ENCODE results near the gene GTSF1L. TPM values are rescaled to one million over a fixed set of nuclear protein-coding genes. Genes with fewer than 3 reads are reported as not detected.

GTSF1L gene
- total RNA-seq, 1 donor from 2014 or later: not detected

GRCh38 chr20:43716123-43716522 lies 10.7 kb downstream of the GTSF1L start:
- Histone ChIP-seq H3K4me3 (ENCODE audit: insufficient read depth, low read depth, low read length) (no peak overlapping the region), H3K4me2 (ENCODE audit: low read length) (no peak overlapping the region), H3K27ac (ENCODE audit: low read depth, low read length) (no peak overlapping the region), H3K27me3 (ENCODE audit: insufficient read depth, low read length) (no peaks in the 10 kb centered on the region), H3K79me2 (ENCODE audit: insufficient read depth, low read length) (no peaks in the 10 kb centered on the region), H3K36me3 (ENCODE audit: insufficient read depth, low read length) (no peaks in the 10 kb centered on the region), H2AFZ (ENCODE audit: low read depth, low read length) (no peak overlapping the region), H4K20me1 (ENCODE audit: insufficient read depth, low read length) (no peaks in the 10 kb centered on the region), H3K9ac (ENCODE audit: low read length) (no peak overlapping the region), H3K9me3 (ENCODE audit: insufficient read depth, low read depth, low read length) (no peaks in the 10 kb centered on the region), H3K4me1 (ENCODE audit: insufficient read depth, low read length) (no peaks in the 10 kb centered on the region)
- FAIRE-seq: no peak
- Mint-ChIP-seq H3K9me3 (ENCODE audit: unreplicated experiment) (peaks cover 7% of the 10 kb centered on the region), H3K27me3 (ENCODE audit: low read depth, unreplicated experiment) (peaks cover 13% of the 10 kb centered on the region), H3K27ac (ENCODE audit: unreplicated experiment) (no peak overlapping the region), H3K4me3 (ENCODE audit: unreplicated experiment) (no peak overlapping the region), H3K4me1 (ENCODE audit: low read depth, unreplicated experiment) (no peaks in the 10 kb centered on the region), H3K36me3 (ENCODE audit: low read depth, unreplicated experiment) (no peaks in the 10 kb centered on the region)
- TF ChIP-seq EZH2 (IDR thresholded peaks at IDR 0.05; ENCODE audit: insufficient read depth, low read length) (no peak), CTCF (IDR thresholded peaks at IDR 0.05; ENCODE audit: insufficient read depth, low read depth, low read length) (no peak)
- DNase-seq (ENCODE audit: low read depth): no peak

- H3K4me3 ChIP-seq (ENCODE audit: insufficient read depth, low read depth, low read length): no peak overlapping the region
- FAIRE-seq (no peak), DNase-seq (ENCODE audit: low read depth) (no peak)
- Mint-ChIP-seq H3K27ac (ENCODE audit: unreplicated experiment) (no peak overlapping the region), H3K9me3 (ENCODE audit: unreplicated experiment) (peaks cover 7% of the 10 kb centered on the region), H3K36me3 (ENCODE audit: low read depth, unreplicated experiment) (no peaks in the 10 kb centered on the region), H3K4me1 (ENCODE audit: low read depth, unreplicated experiment) (no peaks in the 10 kb centered on the region), H3K27me3 (ENCODE audit: low read depth, unreplicated experiment) (peaks cover 9% of the 10 kb centered on the region), H3K4me3 (ENCODE audit: unreplicated experiment) (no peak overlapping the region)
- no peak for TF ChIP-seq CTCF (IDR thresholded peaks at IDR 0.05; ENCODE audit: insufficient read depth, low read depth, low read length)
- TF ChIP-seq EZH2 (IDR thresholded peaks at IDR 0.05; ENCODE audit: insufficient read depth, low read length): no peak
- H3K27me3 ChIP-seq (ENCODE audit: insufficient read depth, low read length): no peaks in the 10 kb centered on the region
- no peaks in the 10 kb centered on the region for H3K9me3 ChIP-seq (ENCODE audit: insufficient read depth, low read depth, low read length)
- H3K36me3 ChIP-seq (ENCODE audit: insufficient read depth, low read length): no peaks in the 10 kb centered on the region
- no peak overlapping the region for H3K9ac ChIP-seq (ENCODE audit: low read length)
- no peak overlapping the region for H3K4me2 ChIP-seq (ENCODE audit: low read length)
- no peaks in the 10 kb centered on the region for H3K4me1 ChIP-seq (ENCODE audit: insufficient read depth, low read length)
- no peaks in the 10 kb centered on the region for H4K20me1 ChIP-seq (ENCODE audit: insufficient read depth, low read length)
- no peak overlapping the region for H2AFZ ChIP-seq (ENCODE audit: low read depth, low read length)
- H3K27ac ChIP-seq (ENCODE audit: low read depth, low read length): no peak overlapping the region
- no peaks in the 10 kb centered on the region for H3K79me2 ChIP-seq (ENCODE audit: insufficient read depth, low read length)
These were observed 11.3 kb downstream of the GTSF1L start for GRCh38 chr20:43715511-43715910.

- no peaks in the 10 kb centered on the region for H3K36me3 Mint-ChIP-seq (ENCODE audit: low read depth, unreplicated experiment)
These were observed 11.8 kb downstream of the GTSF1L start for GRCh38 chr20:43715044-43715443.

More at GRCh38 chr20:43715044-43715443, 11.8 kb downstream of the GTSF1L start:
- no peaks in the 10 kb centered on the region for H3K4me1 Mint-ChIP-seq (ENCODE audit: low read depth, unreplicated experiment)
- H3K9me3 Mint-ChIP-seq (ENCODE audit: unreplicated experiment): peaks cover 2% of the 10 kb centered on the region
- Histone ChIP-seq H3K4me1 (ENCODE audit: insufficient read depth, low read length) (no peaks in the 10 kb centered on the region), H2AFZ (ENCODE audit: low read depth, low read length) (no peak overlapping the region), H3K4me3 (ENCODE audit: insufficient read depth, low read depth, low read length) (no peak overlapping the region), H3K4me2 (ENCODE audit: low read length) (no peak overlapping the region), H3K9ac (ENCODE audit: low read length) (no peak overlapping the region), H4K20me1 (ENCODE audit: insufficient read depth, low read length) (no peaks in the 10 kb centered on the region), H3K9me3 (ENCODE audit: insufficient read depth, low read depth, low read length) (no peaks in the 10 kb centered on the region), H3K79me2 (ENCODE audit: insufficient read depth, low read length) (no peaks in the 10 kb centered on the region), H3K36me3 (ENCODE audit: insufficient read depth, low read length) (no peaks in the 10 kb centered on the region), H3K27ac (ENCODE audit: low read depth, low read length) (no peak overlapping the region), H3K27me3 (ENCODE audit: insufficient read depth, low read length) (no peaks in the 10 kb centered on the region)
- FAIRE-seq (no peak), DNase-seq (ENCODE audit: low read depth) (no peak)
- H3K4me3 Mint-ChIP-seq (ENCODE audit: unreplicated experiment): no peak overlapping the region
- no peak overlapping the region for H3K27ac Mint-ChIP-seq (ENCODE audit: unreplicated experiment)
- TF ChIP-seq EZH2 (IDR thresholded peaks at IDR 0.05; ENCODE audit: insufficient read depth, low read length) (no peak), CTCF (IDR thresholded peaks at IDR 0.05; ENCODE audit: insufficient read depth, low read depth, low read length) (no peak)
- peaks cover 5% of the 10 kb centered on the region for H3K27me3 Mint-ChIP-seq (ENCODE audit: low read depth, unreplicated experiment)
